IMR-90 (cell line): ENCODE measurements around the gene CTRB2. TPM values are rescaled to one million over a fixed set of nuclear protein-coding genes. Genes with fewer than 3 reads are reported as not detected.
"Not testable (repeated sequence)": the region's sequence is repeated elsewhere in the genome, so short reads cannot be mapped to it uniquely, and the experiment has no call there.

Experiments used
- ATAC-seq: fragments of 200-7000 bp; cut with Tn5 transposase; 2 replicates; pipeline ENCODE4 v1.9.1; 2020; ENCODE audit warnings: low read depth, mild to moderate bottlenecking, moderate library complexity
- BruUV-seq: library from RNA; stranded (reverse); fragments of 400-500 nt; replicated peaks from 2 replicates; lab custom pipeline; 2021; lab: Mats Ljungman, UMichigan
- CTCF ChIA-PET: fragments of 300-600 bp; formaldehyde crosslinking; extraction: SDS; loops from one replicate; lab custom pipeline; 2021; ENCODE audit warnings: antibody characterized with exemption; lab: Yijun Ruan, JAX
- POLR2A ChIA-PET: fragments of 300-600 bp; sonication (Branson Sonifier 250); formaldehyde crosslinking; loops from one replicate; lab custom pipeline; 2022; ENCODE audit warnings: antibody characterized with exemption; ENCODE audit not compliant: unreplicated experiment; lab: Charles Lee
- DNase-seq: peaks from one replicate; pipeline ENCODE4 v3.0.0; 2013
- H2AFZ ChIP-seq: replicated peaks from 2 replicates; pipeline ENCODE3; 2013; ENCODE audit warnings: low read length, mild to moderate bottlenecking; ENCODE audit not compliant: poor library complexity
- H2AK5ac ChIP-seq: 2 replicates; pipeline ENCODE4 v1.6.1; 2013; ENCODE audit warnings: low read depth, low read length, inconsistent platforms
- H2AK9ac ChIP-seq: replicated peaks from 2 replicates; pipeline ENCODE3; 2013; ENCODE audit warnings: mild to moderate bottlenecking, low read depth, low read length, moderate library complexity; ENCODE audit not compliant: poor library complexity
- H2BK120ac ChIP-seq: 2 replicates; pipeline ENCODE4 v1.6.1; 2013; ENCODE audit warnings: low read depth, low read length, inconsistent platforms
- H2BK15ac ChIP-seq: 3 replicates; pipeline ENCODE4 v1.6.1; 2013; ENCODE audit warnings: low read depth, low read length, inconsistent platforms
- H2BK20ac ChIP-seq: 2 replicates; pipeline ENCODE4 v1.6.1; 2013; ENCODE audit warnings: low read depth, mild to moderate bottlenecking, inconsistent platforms, low read length, moderate library complexity
- H2BK5ac ChIP-seq: 2 replicates; pipeline ENCODE4 v1.6.1; 2013; ENCODE audit warnings: mild to moderate bottlenecking, low read depth, low read length, inconsistent platforms; ENCODE audit not compliant: poor library complexity, severe bottlenecking
- H3K14ac ChIP-seq: replicated peaks from 2 replicates; pipeline ENCODE4 v1.6.1; 2013; ENCODE audit warnings: low read depth, low read length, inconsistent platforms
- H3K18ac ChIP-seq: 2 replicates; pipeline ENCODE4 v1.6.1; 2013; ENCODE audit warnings: low read depth, low read length, control low read depth
- H3K23ac ChIP-seq: 2 replicates; pipeline ENCODE4 v1.6.1; 2013; ENCODE audit warnings: low read depth, low read length, inconsistent platforms
- H3K27ac ChIP-seq: 2 replicates; pipeline ENCODE4 v1.5.1; 2013; ENCODE audit warnings: mild to moderate bottlenecking, control low read depth, low read length; ENCODE audit not compliant: insufficient read depth
- H3K27me3 ChIP-seq: 2 replicates; pipeline ENCODE4 v1.6.1; 2013; ENCODE audit warnings: low read length; ENCODE audit not compliant: control insufficient read depth, insufficient read depth
- H3K36me3 ChIP-seq: 2 replicates; pipeline ENCODE4 v1.6.1; 2013; ENCODE audit warnings: low read length, mixed read lengths; ENCODE audit not compliant: control insufficient read depth, insufficient read depth
- H3K4ac ChIP-seq: 2 replicates; pipeline ENCODE4 v1.6.1; 2013; ENCODE audit warnings: low read depth, low read length, inconsistent platforms
- H3K4me1 ChIP-seq: 2 replicates; pipeline ENCODE4 v1.6.1; 2013; ENCODE audit warnings: low read length, mixed read lengths; ENCODE audit not compliant: control insufficient read depth, insufficient read depth
- H3K4me2 ChIP-seq: 2 replicates; pipeline ENCODE4 v1.6.1; 2013; ENCODE audit warnings: low read depth, mild to moderate bottlenecking, control low read depth, low read length, moderate library complexity
- H3K4me3 ChIP-seq: 2 replicates; pipeline ENCODE4 v1.5.1; 2013; ENCODE audit warnings: low read depth, mild to moderate bottlenecking, control low read depth, low read length, moderate library complexity; ENCODE audit not compliant: insufficient read depth
- H3K56ac ChIP-seq: 2 replicates; pipeline ENCODE4 v1.6.1; 2013; ENCODE audit warnings: low read length, inconsistent platforms; ENCODE audit not compliant: insufficient read depth; ENCODE audit errors: extremely low read depth
- H3K79me1 ChIP-seq, 2 experiments: 2 replicates each; pipeline ENCODE4 v1.6.1; 2013; ENCODE audit warnings: low read length in 2 of 2, inconsistent platforms in 1 of 2, low read depth in 1 of 2
- H3K9ac ChIP-seq: 2 replicates; pipeline ENCODE4 v1.6.1; 2013; ENCODE audit warnings: low read depth, low read length, control low read depth
- H3K9me1 ChIP-seq: 2 replicates; pipeline ENCODE4 v1.6.1; 2013; ENCODE audit warnings: low read length, inconsistent platforms; ENCODE audit not compliant: insufficient read depth
- H3K9me3 ChIP-seq: 2 replicates; pipeline ENCODE4 v1.6.1; 2013; ENCODE audit warnings: low read length; ENCODE audit not compliant: control insufficient read depth, insufficient read depth
- H4K20me1 ChIP-seq: 2 replicates; pipeline ENCODE4 v1.6.1; 2013; ENCODE audit warnings: low read length, inconsistent platforms; ENCODE audit not compliant: insufficient read depth
- H4K5ac ChIP-seq: 2 replicates; pipeline ENCODE4 v1.6.1; 2013; ENCODE audit warnings: mild to moderate bottlenecking, low read depth, low read length, control low read depth
- H4K8ac ChIP-seq, 2 experiments: 2 replicates each; pipeline ENCODE4 v1.6.1; 2013; ENCODE audit warnings: low read depth in 2 of 2, low read length in 2 of 2, control low read depth in 1 of 2, inconsistent platforms in 1 of 2
- H4K91ac ChIP-seq: 2 replicates; pipeline ENCODE4 v1.6.1; 2013; ENCODE audit warnings: low read depth, low read length, inconsistent platforms; ENCODE audit not compliant: insufficient read depth
- WGBS, 2 experiments: methylation state at CpG; one replicate each; pipeline versions ENCODE4 v1.1.5 to v1.1.7; 2013; ENCODE audit warnings: missing lambda C conversion rate in 2 of 2; ENCODE audit not compliant: insufficient read length in 1 of 2; ENCODE audit errors: extremely low coverage in 2 of 2; 5-methylcytosine and 5-hydroxymethylcytosine counted together
- dilution Hi-C: fragments of 300-500 bp; cut with HindIII; formaldehyde crosslinking; loops from one replicate; pipeline ENCODE4 v1.14.3; 2018; ENCODE audit warnings: low sequenced_read_pairs; ENCODE audit not compliant: unreplicated experiment
- in situ Hi-C: fragments of 300-500 bp; cut with MboI; formaldehyde crosslinking; loops from 3 replicates; pipeline ENCODE4 v1.14.3; 2019; ENCODE audit warnings: low sequenced_read_pairs, inconsistent platforms, mixed read lengths
- intact Hi-C: fragments of 100-400 bp; cut with micrococcal nuclease; formaldehyde crosslinking; loops from 2 replicates; pipeline ENCODE4 v1.10.0; 2022
- polyA plus RNA-seq, 3 experiments: library from polyadenylated mRNA; depleted of rRNA; stranded (reverse); fragments of >200 nt; gene quantifications; 2 replicates each; pipeline ENCODE4 v1.2.3, GENCODE V29; 2012; ENCODE audit warnings: low replicate concordance in 1 of 3
- total RNA-seq: library from RNA; depleted of rRNA; stranded (reverse); fragments of >200 nt; gene quantifications from 2 replicates; pipeline ENCODE4 v1.2.3, GENCODE V29; 2012

The CTRB2 gene
- total and polyA plus RNA-seq, 2 of the 4 experiments (the other 2 are of a cell fraction) = not detected

DNA sequence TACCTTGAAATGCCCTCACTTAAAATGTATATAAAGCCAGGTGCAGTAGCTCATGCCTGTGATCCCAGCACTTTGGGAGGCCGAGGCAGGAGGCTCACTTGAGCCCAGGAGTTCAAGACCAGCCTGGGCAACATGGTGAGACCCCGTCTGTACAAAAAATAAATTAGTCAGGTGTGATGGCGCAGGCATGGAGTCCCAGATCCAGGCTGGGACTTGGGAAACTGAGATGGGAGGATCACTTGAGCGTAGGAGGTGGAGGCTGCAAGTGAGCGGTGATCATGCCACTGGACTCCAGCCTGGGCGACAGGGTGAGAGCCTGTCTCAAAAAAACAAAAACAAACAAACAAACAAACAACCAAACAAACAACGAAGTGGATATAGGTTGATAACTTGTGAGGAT, 2.6 kb upstream of the CTRB2 start:
- H4K91ac ChIP-seq, dilution Hi-C loops, H2AFZ ChIP-seq, H2AK9ac ChIP-seq, H2BK120ac ChIP-seq, H3K9me3 ChIP-seq, H2BK15ac ChIP-seq, H3K79me1 ChIP-seq, POLR2A ChIA-PET, H4K20me1 ChIP-seq, H3K9me1 ChIP-seq, H2BK5ac ChIP-seq, H3K4me1 ChIP-seq, H4K8ac ChIP-seq, H3K27me3 ChIP-seq, intact Hi-C loops, H4K5ac ChIP-seq, H3K14ac ChIP-seq, H3K36me3 ChIP-seq, H3K56ac ChIP-seq, DNase-seq, H3K18ac ChIP-seq, H3K23ac ChIP-seq, H3K27ac ChIP-seq, H2BK20ac ChIP-seq, ATAC-seq, H3K9ac ChIP-seq, CTCF ChIA-PET, BruUV-seq, H3K4me3 ChIP-seq, H2AK5ac ChIP-seq, H3K4ac ChIP-seq, H3K4me2 ChIP-seq: not testable (repeated sequence)
- in situ Hi-C loops = loop anchor here (25.0 kb wide), 2 partner anchors 378 to 553 kb away; no protein-coding TSS in a partner anchor
- 100% methylated on average over 3 of the region's 7 CpGs; no CpG with 5 or more reads in 1 of the 2 experiments for WGBS, 2 experiments
